Loucy (cell line): Measurements from ENCODE around the gene NDUFS5.

Experiments used
- H2AFZ ChIP-seq: fragments of 200-600 bp; sonication (generic); 2 replicates; pipeline ENCODE4 v1.6.0; 2016; ENCODE audit warnings: antibody characterized with exemption, mild to moderate bottlenecking, low read length, moderate library complexity
- H3F3A ChIP-seq: fragments of 200-600 bp; 2 replicates; pipeline ENCODE4 v1.6.0; 2016; ENCODE audit warnings: antibody characterized with exemption, low read depth, mild to moderate bottlenecking
- H3K27me3 ChIP-seq: fragments of 200-600 bp; sonication (generic); 2 replicates; pipeline ENCODE4 v1.6.1; 2014; ENCODE audit warnings: low read length, mild to moderate bottlenecking; ENCODE audit not compliant: insufficient read depth, poor library complexity, severe bottlenecking
- H3K36me3 ChIP-seq: fragments of 200-600 bp; sonication (generic); 2 replicates; pipeline ENCODE4 v1.6.1; 2016; ENCODE audit warnings: low read length; ENCODE audit not compliant: insufficient read depth
- H3K4me1 ChIP-seq: fragments of 200-600 bp; sonication (generic); 2 replicates; pipeline ENCODE4 v1.5.1; 2014; ENCODE audit warnings: low read length, mild to moderate bottlenecking; ENCODE audit not compliant: insufficient read depth, poor library complexity, severe bottlenecking
- H3K4me2 ChIP-seq: fragments of 200-600 bp; sonication (generic); 2 replicates; pipeline ENCODE4 v1.6.0; 2014; ENCODE audit warnings: antibody characterized with exemption, low read length, low read depth, mild to moderate bottlenecking; ENCODE audit not compliant: poor library complexity, severe bottlenecking
- H3K4me3 ChIP-seq: fragments of 200-600 bp; sonication (generic); 2 replicates; pipeline ENCODE4 v1.5.1; 2014; ENCODE audit warnings: low read length, mild to moderate bottlenecking, mixed read lengths; ENCODE audit not compliant: poor library complexity, severe bottlenecking
- H3K79me2 ChIP-seq: fragments of 200-600 bp; sonication (generic); 2 replicates; pipeline ENCODE4 v1.6.1; 2014; ENCODE audit warnings: low read length; ENCODE audit not compliant: insufficient read depth
- H3K9ac ChIP-seq: fragments of 200-600 bp; sonication (generic); 2 replicates; pipeline ENCODE4 v1.6.0; 2014; ENCODE audit warnings: mild to moderate bottlenecking, low read depth, low read length, moderate library complexity; ENCODE audit not compliant: poor library complexity, severe bottlenecking
- H3K9me2 ChIP-seq: fragments of 200-600 bp; sonication (generic); replicated peaks from 2 replicates; pipeline ENCODE4 v1.6.1; 2016; ENCODE audit warnings: low read depth, low read length, mixed read lengths
- H3K9me3 ChIP-seq: fragments of 200-600 bp; sonication (generic); 2 replicates; pipeline ENCODE4 v1.6.1; 2014; ENCODE audit warnings: mild to moderate bottlenecking, antibody characterized with exemption, low read length, low read depth; ENCODE audit not compliant: insufficient read depth
- H4K20me1 ChIP-seq: fragments of 200-600 bp; sonication (generic); 2 replicates; pipeline ENCODE4 v1.6.0; 2014; ENCODE audit warnings: antibody characterized with exemption, low read length, mild to moderate bottlenecking; ENCODE audit not compliant: insufficient read depth, poor library complexity, severe bottlenecking
- EZH2phosphoT487 ChIP-seq: fragments of 200-600 bp; IDR thresholded peaks from 2 replicates; pipeline ENCODE4 v1.6.1; 2018; ENCODE audit warnings: antibody characterized with exemption, mild to moderate bottlenecking, moderate library complexity, borderline replicate concordance
- TF ChIP-seq, protein P1 (sequence below): fragments of 200-600 bp; sonication (generic); conservative IDR thresholded peaks from 2 replicates; pipeline ENCODE4 v1.5.1; 2014; ENCODE audit warnings: mild to moderate bottlenecking, antibody characterized with exemption, low read length

The NDUFS5 gene

DNA sequence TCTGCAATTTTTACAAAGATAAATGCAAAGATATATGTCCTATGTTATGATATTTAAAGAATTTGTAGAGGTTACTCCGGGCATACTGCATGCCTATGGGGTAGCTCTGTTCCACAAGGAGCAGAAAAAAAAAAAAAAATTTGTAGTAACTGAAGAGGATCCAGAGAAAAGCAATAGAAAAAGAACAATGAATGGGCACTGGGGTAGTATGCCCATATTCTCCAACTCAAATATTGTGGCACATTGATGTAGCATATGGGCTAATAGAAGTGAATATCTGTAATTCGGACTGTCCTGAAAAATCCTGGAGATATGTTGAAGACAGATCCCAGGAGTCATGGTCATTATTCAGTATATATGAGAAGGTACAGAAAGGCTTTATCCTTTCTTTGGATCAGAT, 36.2 kb upstream of the NDUFS5 start:
- H3K4me1 ChIP-seq: peaks cover 24% of the 10 kb centered on the region
- no peaks in the 10 kb centered on the region for H3K36me3 ChIP-seq
- peak overlapping the region; percentile 75 for H3K4me3 ChIP-seq
- H2AFZ ChIP-seq: 0 out of 2 replicates have a peak overlapping the region, but pooled peaks have one; percentile 98
- peaks cover 5% of the 10 kb centered on the region for H3K27me3 ChIP-seq
- no peak overlapping the region for H3K9ac ChIP-seq
- no peak for TF ChIP-seq EZH2phosphoT487
- peaks cover 34% of the 10 kb centered on the region for H4K20me1 ChIP-seq
- no peaks in the 10 kb centered on the region for H3K9me3 ChIP-seq
- H3K79me2 ChIP-seq: peaks cover 39% of the 10 kb centered on the region
- H3F3A ChIP-seq: no peaks in the 10 kb centered on the region
- peak overlapping the region; percentile 78 for H3K4me2 ChIP-seq
- H3K9me2 ChIP-seq: no peaks in the 10 kb centered on the region

DNA sequence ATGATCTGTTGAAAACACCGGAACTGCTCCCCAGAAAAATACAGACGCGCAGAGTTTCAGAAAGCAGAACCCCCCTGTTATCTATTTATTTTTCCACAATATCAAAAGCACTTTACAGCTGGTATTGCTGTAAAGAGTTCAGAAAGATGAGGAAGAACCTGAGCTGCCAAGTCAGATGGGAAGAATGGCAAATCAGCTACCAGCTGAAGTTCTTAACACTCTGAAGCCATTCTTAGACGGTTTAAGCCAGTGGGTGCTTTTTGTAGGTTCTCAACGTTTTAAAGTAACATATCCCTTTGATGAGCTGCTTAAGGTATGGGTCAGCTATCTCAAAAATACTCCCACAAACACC, 35.8 kb upstream of the NDUFS5 start:
- H3K4me1 ChIP-seq: peaks cover 27% of the 10 kb centered on the region
- H3K4me2 ChIP-seq: peak overlapping the region; percentile 78
- H3F3A ChIP-seq: no peaks in the 10 kb centered on the region
- H3K79me2 ChIP-seq: peaks cover 43% of the 10 kb centered on the region
- peaks cover 5% of the 10 kb centered on the region for H3K27me3 ChIP-seq
- H3K36me3 ChIP-seq: no peaks in the 10 kb centered on the region
- peak overlapping the region; percentile 60 for H3K9ac ChIP-seq
- TF ChIP-seq, protein P1, sequence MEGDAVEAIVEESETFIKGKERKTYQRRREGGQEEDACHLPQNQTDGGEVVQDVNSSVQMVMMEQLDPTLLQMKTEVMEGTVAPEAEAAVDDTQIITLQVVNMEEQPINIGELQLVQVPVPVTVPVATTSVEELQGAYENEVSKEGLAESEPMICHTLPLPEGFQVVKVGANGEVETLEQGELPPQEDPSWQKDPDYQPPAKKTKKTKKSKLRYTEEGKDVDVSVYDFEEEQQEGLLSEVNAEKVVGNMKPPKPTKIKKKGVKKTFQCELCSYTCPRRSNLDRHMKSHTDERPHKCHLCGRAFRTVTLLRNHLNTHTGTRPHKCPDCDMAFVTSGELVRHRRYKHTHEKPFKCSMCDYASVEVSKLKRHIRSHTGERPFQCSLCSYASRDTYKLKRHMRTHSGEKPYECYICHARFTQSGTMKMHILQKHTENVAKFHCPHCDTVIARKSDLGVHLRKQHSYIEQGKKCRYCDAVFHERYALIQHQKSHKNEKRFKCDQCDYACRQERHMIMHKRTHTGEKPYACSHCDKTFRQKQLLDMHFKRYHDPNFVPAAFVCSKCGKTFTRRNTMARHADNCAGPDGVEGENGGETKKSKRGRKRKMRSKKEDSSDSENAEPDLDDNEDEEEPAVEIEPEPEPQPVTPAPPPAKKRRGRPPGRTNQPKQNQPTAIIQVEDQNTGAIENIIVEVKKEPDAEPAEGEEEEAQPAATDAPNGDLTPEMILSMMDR: no peak
- no peak for TF ChIP-seq EZH2phosphoT487
- peak overlapping the region; percentile 75 for H3K4me3 ChIP-seq
- H2AFZ ChIP-seq: peak overlapping the region; percentile 98
- no peaks in the 10 kb centered on the region for H3K9me3 ChIP-seq
- peaks cover 38% of the 10 kb centered on the region for H4K20me1 ChIP-seq
- H3K9me2 ChIP-seq: no peaks in the 10 kb centered on the region

DNA sequence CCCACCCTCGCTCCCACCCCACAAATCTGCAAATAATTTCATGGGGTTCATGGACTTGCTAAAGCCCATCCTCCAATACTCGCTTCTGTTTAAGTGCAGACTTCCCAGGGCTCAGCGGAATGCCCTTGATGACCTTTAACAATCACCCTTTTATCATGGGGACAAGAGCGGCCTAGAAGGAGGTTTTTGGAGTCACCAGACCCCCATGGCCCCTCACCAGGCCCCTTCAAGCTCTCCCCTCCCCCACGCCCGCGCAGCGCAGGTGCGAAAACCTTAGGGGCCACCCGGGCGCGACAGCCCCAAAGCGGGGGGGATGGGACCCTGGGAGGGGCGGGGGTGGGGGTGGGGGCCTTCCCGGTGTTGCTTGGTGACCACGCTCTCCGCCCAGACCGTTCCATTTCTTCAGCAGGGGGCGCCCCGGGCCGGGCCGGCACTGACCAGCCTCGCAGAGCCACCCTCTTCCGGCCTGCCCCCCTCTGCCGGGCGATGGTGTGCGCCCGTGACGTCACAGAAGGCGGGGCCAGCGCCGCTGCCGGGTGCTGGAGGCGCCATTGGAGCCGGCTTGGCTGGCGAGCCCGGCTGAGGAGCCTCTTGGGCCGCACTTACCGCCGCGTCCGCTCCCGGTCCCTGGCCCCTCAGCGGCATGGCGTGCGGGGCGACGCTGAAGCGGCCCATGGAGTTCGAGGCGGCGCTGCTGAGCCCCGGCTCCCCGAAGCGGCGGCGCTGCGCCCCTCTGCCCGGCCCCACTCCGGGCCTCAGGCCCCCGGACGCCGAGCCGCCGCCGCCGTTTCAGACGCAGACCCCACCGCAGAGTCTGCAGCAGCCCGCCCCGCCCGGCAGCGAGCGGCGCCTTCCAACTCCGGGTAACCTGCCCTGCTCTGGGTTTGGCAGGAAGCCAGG, 35.2 kb upstream of the NDUFS5 start, which contains the start of gene AKIRIN1:
Gene AKIRIN1, plus strand, starts transcription at position 539 of the 900 bp plus-strand sequence. Its CDS starts 105 bp downstream, at position 644.
- H3K4me2 ChIP-seq: peak within 1 kb of the TSS; percentile 78
- peaks cover 5% of the 10 kb centered on the region for H3K27me3 ChIP-seq
- peaks cover 27% of the 10 kb centered on the region for H3K4me1 ChIP-seq
- no peaks in the 10 kb centered on the region for H3K9me2 ChIP-seq
- H3K36me3 ChIP-seq: no peaks in the 10 kb centered on the region
- peak within 1 kb of the TSS; percentile 86 for H3K9ac ChIP-seq
- H4K20me1 ChIP-seq: peaks cover 43% of the 10 kb centered on the region
- H3K9me3 ChIP-seq: no peaks in the 10 kb centered on the region
- peak within 1 kb of the TSS; percentile 75 for H3K4me3 ChIP-seq
- TF ChIP-seq, protein P1: no peak
- no peak for TF ChIP-seq EZH2phosphoT487
- H2AFZ ChIP-seq: peak within 1 kb of the TSS; percentile 98
- peaks cover 49% of the 10 kb centered on the region for H3K79me2 ChIP-seq
- no peaks in the 10 kb centered on the region for H3F3A ChIP-seq
